ENCODE results near the gene COG2.

COG2 gene

GRCh38 chr1:230680300-230681025, 38.2 kb downstream of the COG2 start:
- H3K4me3 ChIP-seq (ENCODE audit: control insufficient read depth, low read depth, low read length), result no peak overlapping the region
- TF ChIP-seq CTCF (conservative IDR thresholded peaks at IDR 0.05; ENCODE audit: control insufficient read depth, insufficient read depth, low read depth, low read length), result no peak
- no peak for DNase-seq (ENCODE audit: low read depth)

DNA sequence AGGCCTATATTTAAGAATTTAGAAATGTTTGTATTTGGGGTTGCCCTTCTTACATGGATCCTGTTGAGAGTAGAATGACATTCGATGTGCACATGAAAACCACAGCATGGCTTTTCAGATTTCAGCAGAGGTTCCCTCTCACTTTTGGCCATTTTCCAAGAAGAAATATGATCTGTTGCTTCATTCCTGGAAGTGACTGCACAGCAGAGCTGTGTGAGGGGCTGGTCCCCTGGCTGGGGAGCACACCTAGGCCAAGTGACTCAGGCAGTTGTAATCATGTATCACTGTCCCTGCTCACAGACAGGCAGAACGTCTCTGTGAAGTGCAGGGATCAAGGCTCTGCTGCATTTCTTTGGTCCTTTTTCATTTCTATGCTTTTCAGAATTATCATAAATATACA, 39.3 kb downstream of the COG2 start:
- TF ChIP-seq CTCF (conservative IDR thresholded peaks at IDR 0.05; ENCODE audit: control insufficient read depth, insufficient read depth, low read depth, low read length), result no peak
- no peak overlapping the region for H3K4me3 ChIP-seq (ENCODE audit: control insufficient read depth, low read depth, low read length)
- peak; percentile 85 for DNase-seq (ENCODE audit: low read depth)

DNA sequence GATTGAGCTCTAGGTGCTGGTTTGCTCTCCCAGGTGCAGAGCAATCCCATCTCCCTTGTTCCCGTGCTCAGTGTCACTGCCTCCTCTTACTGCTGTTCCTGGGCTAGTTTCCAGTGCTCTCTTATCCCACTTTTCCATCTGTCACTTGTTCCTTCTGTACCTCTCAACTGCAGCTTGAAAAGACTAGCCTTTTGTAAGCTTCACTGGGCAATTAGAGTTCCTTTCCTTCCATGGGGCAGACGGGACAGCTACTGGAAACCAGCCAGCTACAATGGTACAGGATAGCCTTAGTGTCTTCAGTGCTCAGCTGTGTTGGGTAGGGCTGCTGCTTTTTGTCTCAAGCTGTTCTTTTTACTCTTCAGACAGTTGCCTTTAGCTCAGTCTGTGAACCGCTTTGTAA, 40.0 kb downstream of the COG2 start:
- TF ChIP-seq CTCF (conservative IDR thresholded peaks at IDR 0.05; ENCODE audit: control insufficient read depth, insufficient read depth, low read depth, low read length), result no peak
- no peak overlapping the region for H3K4me3 ChIP-seq (ENCODE audit: control insufficient read depth, low read depth, low read length)
- DNase-seq (ENCODE audit: low read depth), result no peak

- no peak overlapping the region for H3K4me3 ChIP-seq (ENCODE audit: control insufficient read depth, low read depth, low read length)
- no peak for TF ChIP-seq CTCF (conservative IDR thresholded peaks at IDR 0.05; ENCODE audit: control insufficient read depth, insufficient read depth, low read depth, low read length)
- DNase-seq (ENCODE audit: low read depth), result peak; percentile 65
Observed at GRCh38 chr1:230682882-230683610, 40.8 kb downstream of the COG2 start.

DNA sequence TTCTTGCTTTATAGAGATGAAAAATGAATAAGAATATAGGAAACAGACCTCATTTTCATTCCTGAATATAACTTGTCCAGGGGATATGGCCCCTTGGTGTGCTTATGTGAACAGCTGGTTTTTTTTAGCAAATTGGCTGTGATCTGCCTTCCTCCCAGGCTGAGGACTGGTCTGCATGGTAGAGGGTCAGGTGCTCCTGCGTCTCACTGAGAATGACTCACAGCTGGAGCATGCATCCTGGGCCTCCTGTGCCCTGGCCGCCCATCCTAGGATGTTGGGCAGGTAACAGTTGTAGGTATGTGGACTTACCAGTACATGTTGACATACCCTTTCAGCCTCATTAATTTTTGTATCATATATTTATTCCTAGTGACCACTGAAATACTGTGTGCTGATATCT, 41.9 kb downstream of the COG2 start:
- no peak for TF ChIP-seq CTCF (conservative IDR thresholded peaks at IDR 0.05; ENCODE audit: control insufficient read depth, insufficient read depth, low read depth, low read length)
- DNase-seq (ENCODE audit: low read depth), result no peak
- no peak overlapping the region for H3K4me3 ChIP-seq (ENCODE audit: control insufficient read depth, low read depth, low read length)

DNA sequence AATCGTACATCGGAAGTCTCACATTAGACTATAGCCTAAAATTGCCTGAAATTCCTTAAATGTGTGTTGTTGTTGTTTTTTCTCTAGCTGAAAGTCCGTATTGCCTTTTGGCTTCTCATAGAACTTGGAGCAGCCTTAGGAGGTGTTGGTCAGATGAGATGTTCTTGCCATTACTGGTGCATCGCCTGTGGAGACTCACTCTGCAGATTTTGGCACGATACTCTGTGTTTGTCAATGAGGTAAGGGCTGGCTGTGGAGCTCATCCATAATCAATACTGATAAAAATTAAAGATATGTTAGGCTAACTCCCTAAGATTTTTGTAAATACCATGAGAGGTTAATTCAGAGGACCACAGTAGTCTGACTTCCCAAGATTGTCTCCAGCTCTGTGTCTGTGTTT, 42.7 kb downstream of the COG2 start:
- no peak for TF ChIP-seq CTCF (conservative IDR thresholded peaks at IDR 0.05; ENCODE audit: control insufficient read depth, insufficient read depth, low read depth, low read length)
- no peak overlapping the region for H3K4me3 ChIP-seq (ENCODE audit: control insufficient read depth, low read depth, low read length)
- DNase-seq (ENCODE audit: low read depth), result no peak
